Stimulated activated CD4-positive, alpha-beta T cell treated with anti-CD3 and anti-CD28 coated beads, Interleukin-1b, Interleukin-23, amount 100 ng/mL, for 1 hour (primary cell): Measurements from ENCODE around the gene BAHD1.
"Not testable (repeated sequence)": the region's sequence is repeated elsewhere in the genome, so short reads cannot be mapped to it uniquely, and the experiment has no call there.

Experiments used
- DNase-seq, 2 donors: peaks; one replicate each; pipeline ENCODE4 v3.0.0-alpha.2; 2020; ENCODE audit warnings: low read depth in 2 of 2

BAHD1 gene

GRCh38 chr15:40445421-40445922, 4.7 kb downstream of the BAHD1 start:
- no peak for DNase-seq

GRCh38 chr15:40446144-40446543, 5.4 kb downstream of the BAHD1 start:
- no peak for DNase-seq

GRCh38 chr15:40448354-40448753, 7.6 kb downstream of the BAHD1 start:
- no peak for DNase-seq

GRCh38 chr15:40449275-40449674, 8.5 kb downstream of the BAHD1 start:
- DNase-seq = no peak

GRCh38 chr15:40450047-40450446, 9.3 kb downstream of the BAHD1 start:
- no peak for DNase-seq

GRCh38 chr15:40451527-40452158, 10.9 kb downstream of the BAHD1 start:
- no peak for DNase-seq

- DNase-seq = no peak
These were observed 11.7 kb downstream of the BAHD1 start for GRCh38 chr15:40452296-40453090.

GRCh38 chr15:40453941-40454340, 13.2 kb downstream of the BAHD1 start:
- not testable (repeated sequence) for DNase-seq

GRCh38 chr15:40454904-40455391, 14.2 kb downstream of the BAHD1 start:
- DNase-seq = no peak

- DNase-seq = no peak
These were observed 15.6 kb downstream of the BAHD1 start for GRCh38 chr15:40456299-40456712.

GRCh38 chr15:40456738-40457137, 16.0 kb downstream of the BAHD1 start:
- no peak for DNase-seq

- no peak for DNase-seq
These were observed 18.0 kb downstream of the BAHD1 start for GRCh38 chr15:40458495-40459371.

- DNase-seq = no peak
These were observed 18.8 kb downstream of the BAHD1 start for GRCh38 chr15:40459391-40460015.

GRCh38 chr15:40460404-40460803, 19.7 kb downstream of the BAHD1 start:
- no peak for DNase-seq

- DNase-seq = no peak
These were observed 21.2 kb downstream of the BAHD1 start for GRCh38 chr15:40461958-40462357.

GRCh38 chr15:40463279-40463678, 22.5 kb downstream of the BAHD1 start:
- no peak for DNase-seq

GRCh38 chr15:40463886-40464545, 23.3 kb downstream of the BAHD1 start:
- no peak for DNase-seq

- DNase-seq = no peak
These were observed 23.9 kb downstream of the BAHD1 start for GRCh38 chr15:40464595-40465185.

GRCh38 chr15:40465939-40466338, 25.2 kb downstream of the BAHD1 start:
- DNase-seq = no peak

- DNase-seq = no peak
These were observed 25.9 kb downstream of the BAHD1 start for GRCh38 chr15:40466426-40467260.
